Astrocyte of the spinal cord (primary cell): ENCODE data around the gene HOXD12.

Experiments
- DNase-seq: peaks from one replicate; pipeline ENCODE4 v3.0.0; 2011; ENCODE audit warnings: low read depth, low spot score
- H3K4me3 ChIP-seq: 2 replicates; pipeline ENCODE4 v1.5.1; 2011; ENCODE audit warnings: low read depth, mild to moderate bottlenecking, low read length, moderate library complexity
- in situ Hi-C: cut with HindIII; loops from 2 replicates; pipeline ENCODE4 v1.10.0; 2017; ENCODE audit warnings: low sequenced_read_pairs
- TF ChIP-seq, protein P1 (sequence below): IDR thresholded peaks from 2 replicates; pipeline ENCODE4 v1.5.1; 2012; ENCODE audit warnings: low read depth, mild to moderate bottlenecking, low read length, inconsistent platforms

Gene HOXD12

DNA sequence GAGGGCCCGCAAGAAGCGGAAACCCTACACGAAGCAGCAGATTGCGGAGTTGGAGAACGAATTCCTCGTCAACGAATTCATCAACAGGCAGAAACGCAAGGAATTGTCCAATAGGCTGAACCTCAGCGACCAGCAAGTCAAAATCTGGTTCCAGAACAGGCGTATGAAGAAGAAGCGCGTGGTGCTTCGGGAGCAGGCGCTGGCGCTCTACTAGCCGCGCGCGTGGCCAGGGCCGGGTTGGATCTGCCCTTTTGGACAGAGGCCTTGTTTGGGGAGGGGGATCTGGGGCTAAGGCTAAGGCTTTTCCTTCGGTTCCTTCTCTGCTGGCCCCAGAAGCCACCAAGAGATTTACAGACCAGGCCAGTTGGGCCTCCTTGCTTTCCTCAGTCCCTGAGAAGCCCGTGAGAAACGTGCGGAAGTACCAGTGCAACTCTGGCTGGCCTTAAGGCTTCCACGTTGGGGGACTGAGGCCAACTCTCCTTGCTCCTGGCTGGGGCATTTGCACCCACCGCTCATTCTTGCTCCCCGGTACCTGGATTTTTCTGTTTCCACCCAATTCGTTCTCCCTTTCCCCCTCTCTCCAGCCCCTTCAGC, 1.0 kb downstream of the HOXD12 start:
- in situ Hi-C loops: no loop called here

DNA sequence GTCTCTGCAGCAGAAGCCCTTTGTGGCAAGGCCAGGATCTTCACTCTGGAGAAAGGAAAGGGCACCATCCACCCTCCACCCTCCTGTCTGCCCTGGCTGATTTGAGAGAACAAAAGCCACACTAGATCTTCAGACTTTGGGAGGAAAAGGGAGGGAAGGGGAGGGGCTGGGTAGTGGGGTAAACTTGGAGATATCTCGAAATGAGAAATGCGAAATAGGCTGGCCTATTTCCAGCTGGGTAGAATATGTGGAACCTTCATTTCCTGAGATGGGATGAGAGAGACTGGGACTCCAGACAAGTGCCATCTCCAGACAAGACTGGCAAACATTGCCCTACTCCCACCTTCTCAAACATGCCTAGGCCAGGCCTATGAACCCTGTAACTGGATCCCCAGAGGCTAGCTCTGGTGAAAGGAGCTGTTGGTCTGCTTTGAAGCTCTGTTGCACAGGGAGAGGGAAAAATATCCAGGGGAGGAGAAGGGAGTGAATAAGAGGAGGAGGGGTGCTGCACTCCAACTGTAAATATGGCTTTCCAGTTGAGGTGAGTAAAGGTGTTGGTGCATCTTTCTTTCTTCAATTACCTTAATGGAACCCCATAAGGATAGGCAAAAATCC, 1.7 kb downstream of the HOXD12 start:
- no peak for DNase-seq
- in situ Hi-C loops: no loop called here
- TF ChIP-seq, protein P1, sequence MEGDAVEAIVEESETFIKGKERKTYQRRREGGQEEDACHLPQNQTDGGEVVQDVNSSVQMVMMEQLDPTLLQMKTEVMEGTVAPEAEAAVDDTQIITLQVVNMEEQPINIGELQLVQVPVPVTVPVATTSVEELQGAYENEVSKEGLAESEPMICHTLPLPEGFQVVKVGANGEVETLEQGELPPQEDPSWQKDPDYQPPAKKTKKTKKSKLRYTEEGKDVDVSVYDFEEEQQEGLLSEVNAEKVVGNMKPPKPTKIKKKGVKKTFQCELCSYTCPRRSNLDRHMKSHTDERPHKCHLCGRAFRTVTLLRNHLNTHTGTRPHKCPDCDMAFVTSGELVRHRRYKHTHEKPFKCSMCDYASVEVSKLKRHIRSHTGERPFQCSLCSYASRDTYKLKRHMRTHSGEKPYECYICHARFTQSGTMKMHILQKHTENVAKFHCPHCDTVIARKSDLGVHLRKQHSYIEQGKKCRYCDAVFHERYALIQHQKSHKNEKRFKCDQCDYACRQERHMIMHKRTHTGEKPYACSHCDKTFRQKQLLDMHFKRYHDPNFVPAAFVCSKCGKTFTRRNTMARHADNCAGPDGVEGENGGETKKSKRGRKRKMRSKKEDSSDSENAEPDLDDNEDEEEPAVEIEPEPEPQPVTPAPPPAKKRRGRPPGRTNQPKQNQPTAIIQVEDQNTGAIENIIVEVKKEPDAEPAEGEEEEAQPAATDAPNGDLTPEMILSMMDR: no peak
- H3K4me3 ChIP-seq: no peak overlapping the region

More for the DNA sequence above, 1.0 kb downstream of the HOXD12 start:
- TF ChIP-seq, protein P1: no peak
- no peak overlapping the region for H3K4me3 ChIP-seq
- DNase-seq: no peak

DNA sequence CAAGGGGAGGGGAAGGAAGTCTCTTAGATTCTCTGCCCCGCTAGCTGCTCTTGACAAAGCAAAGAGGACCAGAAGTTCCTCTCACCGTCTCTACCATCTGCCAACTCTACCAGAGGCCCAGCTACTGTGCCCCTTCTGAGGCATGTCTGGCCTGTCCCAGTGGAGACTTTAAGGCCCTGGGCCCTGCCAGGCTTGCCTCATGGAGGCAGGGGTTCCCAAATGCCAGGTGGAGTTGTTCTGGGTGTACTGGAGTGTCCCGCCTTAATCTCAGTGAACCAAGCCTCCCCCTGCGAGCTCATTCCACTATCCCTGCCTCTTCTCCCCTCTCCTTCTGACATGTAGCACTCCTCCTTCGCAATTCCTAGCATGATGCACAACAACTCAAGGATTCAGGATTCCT, 2.2 kb downstream of the HOXD12 start:
- no peak for DNase-seq
- in situ Hi-C loops: no loop called here

DNA sequence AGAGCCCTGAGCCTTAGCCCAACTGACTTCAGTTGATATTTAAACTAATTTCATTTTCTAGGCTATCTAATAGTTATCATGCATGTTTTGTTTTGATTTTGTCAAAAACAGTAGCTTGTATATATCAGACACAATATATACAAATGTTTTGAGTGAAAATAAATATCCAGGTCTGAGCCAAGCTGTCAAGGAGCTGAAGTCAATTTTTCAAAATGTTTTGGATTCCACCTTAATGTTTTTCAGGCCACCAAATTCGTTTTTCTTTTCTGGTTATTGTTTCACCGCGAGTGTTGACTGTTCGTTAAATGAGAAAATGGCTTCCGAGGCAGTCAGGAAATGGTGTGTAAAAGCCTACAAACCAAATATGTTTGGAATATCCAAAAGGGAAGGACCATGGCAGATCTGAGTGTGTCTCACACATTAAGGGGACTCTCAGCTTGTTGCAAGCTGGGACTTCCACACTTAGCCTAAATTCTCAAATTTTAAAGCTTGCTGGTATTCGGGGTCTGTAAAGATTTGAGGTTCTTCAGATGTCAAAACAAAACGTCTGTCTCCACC, 2.8 kb downstream of the HOXD12 start:
- TF ChIP-seq, protein P1: no peak
- H3K4me3 ChIP-seq: no peak overlapping the region

More for the DNA sequence above, 2.2 kb downstream of the HOXD12 start:
- TF ChIP-seq, protein P1: no peak
- no peak overlapping the region for H3K4me3 ChIP-seq

DNA sequence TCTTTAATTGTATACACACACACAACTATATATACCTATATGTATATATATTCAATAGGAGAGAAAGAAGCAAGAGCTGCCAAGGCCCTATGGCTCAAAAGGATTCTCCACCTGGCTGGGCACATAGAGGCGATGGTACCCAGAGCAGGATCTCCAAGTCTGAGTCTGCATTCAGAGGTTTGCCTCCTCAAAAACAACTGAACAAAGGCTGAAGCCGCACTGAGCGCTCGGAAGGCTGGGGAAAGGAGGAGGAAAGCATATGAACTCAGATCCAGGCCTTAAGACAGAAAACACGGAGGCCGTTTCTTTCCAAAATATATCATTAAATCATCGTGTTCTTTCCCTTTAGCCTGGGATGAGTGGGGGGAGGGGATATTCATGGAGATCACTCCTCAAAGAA, 3.6 kb downstream of the HOXD12 start:
- in situ Hi-C loops: no loop called here
- no peak for DNase-seq
- TF ChIP-seq, protein P1: no peak
- H3K4me3 ChIP-seq: no peak overlapping the region

More for the DNA sequence above, 2.8 kb downstream of the HOXD12 start:
- DNase-seq: no peak
- in situ Hi-C loops: no loop called here

DNA sequence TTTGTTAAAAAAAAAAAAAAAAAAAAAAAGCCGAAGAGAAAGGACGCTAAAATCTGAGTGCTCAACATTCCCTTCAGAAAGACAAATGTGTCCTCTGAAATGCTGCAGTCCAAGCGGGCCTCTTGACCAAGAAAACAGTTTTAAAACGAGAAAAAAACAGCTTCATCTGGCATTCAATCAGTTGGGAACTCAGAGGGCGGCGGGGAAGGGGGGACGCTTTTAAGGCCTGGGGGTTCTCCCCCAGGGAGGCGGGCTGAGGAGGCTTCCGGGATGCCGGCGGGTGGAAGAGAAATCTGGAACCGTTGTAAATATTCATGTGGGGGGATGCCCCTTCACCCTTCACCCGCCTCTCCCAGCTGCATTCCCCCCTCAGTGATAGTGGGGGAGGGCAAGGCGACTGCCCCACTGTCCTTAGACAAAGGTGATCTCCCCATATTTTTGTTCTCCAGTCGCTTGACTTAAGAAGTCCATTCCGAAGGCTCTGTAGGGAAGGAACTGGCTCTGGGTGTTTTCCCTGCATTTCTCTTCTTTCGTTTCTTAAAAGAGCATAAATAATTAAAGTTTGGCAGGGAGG, 4.2 kb downstream of the HOXD12 start:
- H3K4me3 ChIP-seq: no peak overlapping the region
- DNase-seq: no peak
- TF ChIP-seq, protein P1: no peak
- in situ Hi-C loops: no loop called here
